HepG2 (cell line): ENCODE data around the gene ADM5. TPM values are rescaled to one million over a fixed set of nuclear protein-coding genes. Genes with fewer than 3 reads are reported as not detected.

Source experiments
- AKAP8 ChIP-seq: sonication (generic); formaldehyde crosslinking; IDR thresholded peaks from 2 replicates; pipeline ENCODE4 v1.5.1; 2020; ENCODE audit warnings: mild to moderate bottlenecking, missing genetic modification reagents
- ATF7 ChIP-seq, 2 experiments: fragments of 450-650 bp in 1 of 2; sonication (generic) in 1 of 2; formaldehyde crosslinking in 1 of 2; IDR thresholded peaks; 2 replicates each; pipeline versions ENCODE4 v1.4.0 to v1.6.1; 2016 to 2020; ENCODE audit warnings: antibody characterized with exemption in 1 of 2, mild to moderate bottlenecking in 1 of 2, missing genetic modification reagents in 1 of 2
- CBFB ChIP-seq: sonication (generic); formaldehyde crosslinking; IDR thresholded peaks from 2 replicates; pipeline ENCODE4 v1.4.0; 2020; ENCODE audit warnings: missing genetic modification reagents
- CBX2 ChIP-seq, 2 experiments: fragments of 200-600 bp in 1 of 2; sonication (generic); formaldehyde crosslinking in 1 of 2; IDR thresholded peaks; 2 replicates each; pipeline versions ENCODE4 v1.7.0 to v1.8.1; 2018 to 2022; ENCODE audit warnings: low read depth in 2 of 2, low read length in 1 of 2, mild to moderate bottlenecking in 1 of 2, missing genetic modification reagents in 1 of 2
- DMAP1 ChIP-seq: IDR thresholded peaks from 2 replicates; pipeline ENCODE4 v1.6.1; 2016
- ELF4 ChIP-seq: sonication (generic); formaldehyde crosslinking; IDR thresholded peaks from 2 replicates; pipeline ENCODE4 v1.5.0; 2020; ENCODE audit warnings: missing genetic modification reagents, mild to moderate bottlenecking, moderate library complexity, borderline replicate concordance
- HDAC6 ChIP-seq: fragments of 200-600 bp; sonication (generic); IDR thresholded peaks from 2 replicates; pipeline ENCODE4 v1.7.0; 2017; ENCODE audit warnings: mild to moderate bottlenecking, antibody characterized with exemption, low read length, low read depth
- HOXA5 ChIP-seq: sonication (generic); formaldehyde crosslinking; IDR thresholded peaks from 2 replicates; pipeline ENCODE4 v1.4.0; 2020; ENCODE audit warnings: missing genetic modification reagents
- HOXA7 ChIP-seq: sonication (generic); formaldehyde crosslinking; IDR thresholded peaks from 2 replicates; pipeline ENCODE4 v1.8.1; 2022; ENCODE audit warnings: mild to moderate bottlenecking, missing genetic modification reagents, moderate library complexity
- IKZF5 ChIP-seq: IDR thresholded peaks from 2 replicates; pipeline ENCODE4 v1.6.1; 2018; ENCODE audit warnings: missing genetic modification reagents, mild to moderate bottlenecking, missing compliant biosample characterization
- MTA1 ChIP-seq: sonication (generic); formaldehyde crosslinking; IDR thresholded peaks from 2 replicates; pipeline ENCODE4 v1.4.0; 2020; ENCODE audit warnings: missing genetic modification reagents, mild to moderate bottlenecking, borderline replicate concordance
- NFIC ChIP-seq: IDR thresholded peaks from 2 replicates; pipeline ENCODE4 v1.6.1; 2012; ENCODE audit warnings: mild to moderate bottlenecking, low read length, inconsistent platforms
- NR2F2 ChIP-seq: IDR thresholded peaks from 2 replicates; pipeline ENCODE4 v1.6.1; 2012; ENCODE audit warnings: low read depth, inconsistent platforms, borderline replicate concordance
- PHF5A ChIP-seq: IDR thresholded peaks from one replicate; pipeline ENCODE4 v1.6.1; 2018; ENCODE audit warnings: low read depth, missing genetic modification reagents; ENCODE audit not compliant: unreplicated experiment
- POGZ ChIP-seq: sonication (generic); formaldehyde crosslinking; IDR thresholded peaks from 2 replicates; pipeline ENCODE4 v1.4.0; 2020; ENCODE audit warnings: mild to moderate bottlenecking, missing genetic modification reagents
- POLR2A ChIP-seq, 2 experiments: IDR thresholded peaks; 2 replicates each; pipeline ENCODE4 v1.6.1; 2011; ENCODE audit warnings: low read depth in 2 of 2, low read length in 2 of 2, mild to moderate bottlenecking in 1 of 2, moderate library complexity in 1 of 2; ENCODE audit not compliant: insufficient read depth in 1 of 2
- SRF ChIP-seq: IDR thresholded peaks from 2 replicates; pipeline ENCODE4 v1.6.1; 2011; ENCODE audit warnings: mild to moderate bottlenecking, low read depth, low read length, moderate library complexity
- TEAD2 ChIP-seq: sonication (generic); formaldehyde crosslinking; IDR thresholded peaks from 2 replicates; pipeline ENCODE4 v1.9.0; 2021; ENCODE audit warnings: missing genetic modification reagents
- TGIF2 ChIP-seq: IDR thresholded peaks from 2 replicates; pipeline ENCODE4 v1.6.1; 2016; ENCODE audit warnings: control low read depth, missing compliant biosample characterization
- ZBTB14 ChIP-seq: sonication (generic); formaldehyde crosslinking; IDR thresholded peaks from 2 replicates; pipeline ENCODE4 v1.4.0; 2020; ENCODE audit warnings: missing genetic modification reagents
- ZBTB43 ChIP-seq: sonication (generic); formaldehyde crosslinking; conservative IDR thresholded peaks from 2 replicates; pipeline ENCODE4 v1.4.0; 2020; ENCODE audit warnings: missing genetic modification reagents
- ZNF33A ChIP-seq: sonication (generic); formaldehyde crosslinking; IDR thresholded peaks from 2 replicates; pipeline ENCODE4 v1.5.1; 2020; ENCODE audit warnings: missing genetic modification reagents, mild to moderate bottlenecking, moderate library complexity, borderline replicate concordance
- ZNF710 ChIP-seq: sonication (generic); formaldehyde crosslinking; IDR thresholded peaks from 2 replicates; pipeline ENCODE4 v1.5.0; 2020; ENCODE audit warnings: mild to moderate bottlenecking, missing genetic modification reagents, borderline replicate concordance
- ZNF776 ChIP-seq: sonication (generic); formaldehyde crosslinking; IDR thresholded peaks from 2 replicates; pipeline ENCODE4 v1.4.0; 2020; ENCODE audit warnings: mild to moderate bottlenecking, missing genetic modification reagents
- ZNF780A ChIP-seq: sonication (generic); formaldehyde crosslinking; IDR thresholded peaks from 2 replicates; pipeline ENCODE4 v1.8.0; 2022; ENCODE audit warnings: mild to moderate bottlenecking, missing genetic modification reagents, moderate library complexity
- polyA plus RNA-seq, 8 experiments: library from polyadenylated mRNA; depleted of rRNA in 3 of 8; stranded (reverse) in 7 of 8; unstranded in 1 of 8; fragments of >200 nt; fragmentation: Illumina TruSeq in 4 of 8; extraction: Trizol in 4 of 8; gene quantifications; 2 replicates each; pipeline versions ENCODE4 v1.2.1 to v1.2.3, GENCODE V29; 2011 to 2016; ENCODE audit warnings: low read depth in 4 of 8, missing spikeins in 1 of 8, mixed read lengths in 1 of 8; ENCODE audit not compliant: insufficient read depth in 1 of 8
- total RNA-seq, 5 experiments: library from RNA; depleted of rRNA; stranded (reverse); fragments of >200 nt; fragmentation: Illumina TruSeq; extraction: Trizol; gene quantifications; 2 replicates each; pipeline ENCODE4 v1.2.3, GENCODE V29; 2016; ENCODE audit warnings: low read depth in 1 of 5

Gene ADM5
- total and polyA plus RNA-seq, 2 of the 13 experiments (the other 11 are each of a cell fraction or from before 2014, with no cell fraction given), result 2.7 to 4.1 TPM

GRCh38 chr19:49664171-49665035 is 25.0 kb upstream of the ADM5 start (continued):
- TF ChIP-seq CBX2 (IDR thresholded peaks at IDR 0.05; ENCODE audit: low read depth, low read length) (no peak), CBX2 (CRISPR knock-in tag; IDR thresholded peaks at IDR 0.05; ENCODE audit: low read depth) (no peak), ZNF776 (CRISPR knock-in tag) (no peak), ZBTB14 (CRISPR knock-in tag) (no peak), POLR2A (IDR thresholded peaks at IDR 0.05; ENCODE audit: insufficient read depth in 1 of 2, low read depth in 2 of 2, low read length in 2 of 2) (peak; percentile 53 to 82), MTA1 (CRISPR knock-in tag) (no peak), NR2F2 (no peak), SRF (no peak), HOXA7 (CRISPR knock-in tag) (no peak), ELF4 (no peak), HOXA5 (CRISPR knock-in tag) (no peak), HDAC6 (no peak), ATF7 (IDR thresholded peaks at IDR 0.05) (no peak), ATF7 (CRISPR knock-in tag; IDR thresholded peaks at IDR 0.05) (no peak), IKZF5 (CRISPR knock-in tag) (peak; percentile 63; the same call in 1 of the 2 replicates), CBFB (0 out of 2 replicates have a peak, but pooled peaks have one; percentile 38), ZBTB43 (CRISPR knock-in tag) (no peak), ZNF33A (CRISPR knock-in tag) (no peak), TGIF2 (no peak), NFIC (no peak), ZNF710 (CRISPR knock-in tag) (no peak), TEAD2 (no peak), PHF5A (CRISPR knock-in tag) (no peak), DMAP1 (CRISPR knock-in tag) (peak; percentile 46; the same call in 1 of the 2 replicates), POGZ (CRISPR knock-in tag) (no peak), AKAP8 (CRISPR knock-in tag) (no peak), ZNF780A (CRISPR knock-in tag) (no peak)
